ENCODE results near the gene TMEM92.
A peak's percentile ranks its signal among the peaks of the same experiment; 100 is the strongest.
"Not testable (repeated sequence)": the region's sequence is repeated elsewhere in the genome, so short reads cannot be mapped to it uniquely, and the experiment has no call there.

Gene TMEM92

GRCh38 chr17:50276588-50277356 is 2.5 kb downstream of the TMEM92 start:
- DNase-seq: no peak

GRCh38 chr17:50277357-50277754 is 3.1 kb downstream of the TMEM92 start:
- no peak for DNase-seq

- no peak for DNase-seq
Measured at GRCh38 chr17:50278526-50279180, 4.4 kb downstream of the TMEM92 start.

- DNase-seq: no peak
Measured at GRCh38 chr17:50279181-50279526, 4.9 kb downstream of the TMEM92 start.

GRCh38 chr17:50279639-50280038 is 5.4 kb downstream of the TMEM92 start:
- no peak for DNase-seq

- DNase-seq: no peak
Measured at GRCh38 chr17:50280068-50280467, 5.8 kb downstream of the TMEM92 start.

- no peak for DNase-seq
Measured at GRCh38 chr17:50280801-50281441, 6.7 kb downstream of the TMEM92 start.

GRCh38 chr17:50281739-50282401 is 7.6 kb downstream of the TMEM92 start:
- no peak for DNase-seq

GRCh38 chr17:50283246-50283645 is 9.0 kb downstream of the TMEM92 start:
- no peak for DNase-seq

- DNase-seq: no peak
Measured at GRCh38 chr17:50283714-50284113, 9.4 kb downstream of the TMEM92 start.

GRCh38 chr17:50285941-50286340 is 11.7 kb downstream of the TMEM92 start:
- DNase-seq: no peak

- not testable (repeated sequence) for DNase-seq
Measured at GRCh38 chr17:50287302-50287701, 13.0 kb downstream of the TMEM92 start.

GRCh38 chr17:50288306-50288705 is 14.0 kb downstream of the TMEM92 start:
- DNase-seq: no peak

GRCh38 chr17:50289278-50289677 is 15.0 kb downstream of the TMEM92 start:
- no peak for DNase-seq

- DNase-seq: no peak
Measured at GRCh38 chr17:50289991-50290702, 15.9 kb downstream of the TMEM92 start.

GRCh38 chr17:50290933-50291332 is 16.7 kb downstream of the TMEM92 start:
- no peak for DNase-seq

- no peak for DNase-seq
Measured at GRCh38 chr17:50292465-50292864, 18.2 kb downstream of the TMEM92 start.

- no peak for DNase-seq
Measured at GRCh38 chr17:50295021-50295420, 20.8 kb downstream of the TMEM92 start.

GRCh38 chr17:50297407-50297865 is 23.2 kb downstream of the TMEM92 start:
- peak; percentile 77 for DNase-seq

- no peak for DNase-seq
Measured at GRCh38 chr17:50298018-50298417, 23.8 kb downstream of the TMEM92 start.

GRCh38 chr17:50299776-50300175 is 25.5 kb downstream of the TMEM92 start:
- no peak for DNase-seq

GRCh38 chr17:50300824-50301223 is 26.6 kb downstream of the TMEM92 start:
- not testable (repeated sequence) for DNase-seq

Measured in retina (tissue), 1 donor.